ENCODE results near the gene THADA.

GRCh38 chr2:43488737-43489136 lies 107.1 kb downstream of the THADA start:
- TF ChIP-seq, protein P1, sequence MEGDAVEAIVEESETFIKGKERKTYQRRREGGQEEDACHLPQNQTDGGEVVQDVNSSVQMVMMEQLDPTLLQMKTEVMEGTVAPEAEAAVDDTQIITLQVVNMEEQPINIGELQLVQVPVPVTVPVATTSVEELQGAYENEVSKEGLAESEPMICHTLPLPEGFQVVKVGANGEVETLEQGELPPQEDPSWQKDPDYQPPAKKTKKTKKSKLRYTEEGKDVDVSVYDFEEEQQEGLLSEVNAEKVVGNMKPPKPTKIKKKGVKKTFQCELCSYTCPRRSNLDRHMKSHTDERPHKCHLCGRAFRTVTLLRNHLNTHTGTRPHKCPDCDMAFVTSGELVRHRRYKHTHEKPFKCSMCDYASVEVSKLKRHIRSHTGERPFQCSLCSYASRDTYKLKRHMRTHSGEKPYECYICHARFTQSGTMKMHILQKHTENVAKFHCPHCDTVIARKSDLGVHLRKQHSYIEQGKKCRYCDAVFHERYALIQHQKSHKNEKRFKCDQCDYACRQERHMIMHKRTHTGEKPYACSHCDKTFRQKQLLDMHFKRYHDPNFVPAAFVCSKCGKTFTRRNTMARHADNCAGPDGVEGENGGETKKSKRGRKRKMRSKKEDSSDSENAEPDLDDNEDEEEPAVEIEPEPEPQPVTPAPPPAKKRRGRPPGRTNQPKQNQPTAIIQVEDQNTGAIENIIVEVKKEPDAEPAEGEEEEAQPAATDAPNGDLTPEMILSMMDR (IDR thresholded peaks at IDR 0.05; ENCODE audit: low read depth, low read length) = no peak
- TF ChIP-seq EZH2phosphoT487 (IDR thresholded peaks at IDR 0.05; ENCODE audit: low read depth) = no peak
